HCT116 (cell line): Measurements from ENCODE around the gene PIGM. TPM values are rescaled to one million over a fixed set of nuclear protein-coding genes. Genes with fewer than 3 reads are reported as not detected.

Experiments used
- ATAC-seq: fragments of 200-7000 bp; cut with Tn5 transposase; 2 replicates; pipeline ENCODE4 v1.9.1; 2020; ENCODE audit warnings: mild to moderate bottlenecking, moderate library complexity
- BruUV-seq: library from RNA; stranded (reverse); fragments of 400-500 nt; replicated peaks from 2 replicates; lab custom pipeline; 2021; lab: Mats Ljungman, UMichigan
- CTCF ChIA-PET: fragments of 300-600 bp; sonication (Branson Sonifier 250); formaldehyde crosslinking; loops from one replicate; lab custom pipeline; 2021; ENCODE audit warnings: antibody characterized with exemption; lab: Charles Lee
- POLR2A ChIA-PET: fragments of 300-600, 350-600 bp; sonication (Branson Sonifier 250); formaldehyde crosslinking; loops from one replicate; lab custom pipeline; 2021; ENCODE audit warnings: antibody characterized with exemption; lab: Charles Lee
- RAD21 ChIA-PET, 2 experiments: fragments of 300-600 bp; sonication (Branson Sonifier 250); formaldehyde crosslinking; loops; one replicate each; lab custom pipeline; 2023; ENCODE audit warnings: low total read pairs in 2 of 2; ENCODE audit not compliant: uncharacterized antibody in 2 of 2, unreplicated experiment in 2 of 2, low non-redundant PET in 1 of 2; lab: Charles Lee
- DNase-seq: peaks from one replicate; pipeline ENCODE4 v3.0.0-alpha.2; 2010; ENCODE audit warnings: low read depth, low spot score
- H2AFZ ChIP-seq: fragments of 200-600 bp; shearing (Covaris generic), sonication (generic); 2 replicates; pipeline ENCODE4 v1.6.1; 2017; ENCODE audit warnings: low read depth, mixed run types, mixed read lengths, antibody characterized with exemption, low read length; ENCODE audit not compliant: poor library complexity, severe bottlenecking
- H3K27ac ChIP-seq: 2 replicates; pipeline ENCODE4 v1.5.1; 2012; ENCODE audit warnings: low read depth, low read length
- H3K27me3 ChIP-seq: fragments of 200-600 bp; sonication (generic); 2 replicates; pipeline ENCODE4 v1.6.1; 2016; ENCODE audit warnings: mixed run types, low read length, mixed read lengths; ENCODE audit not compliant: insufficient read depth
- H3K36me3 ChIP-seq, 2 experiments: fragments of 200-500 bp in 1 of 2; fragments of 200-600 bp in 1 of 2; sonication (Bioruptor generic) in 1 of 2; sonication (generic) in 1 of 2; 2 replicates each; pipeline versions ENCODE4 v1.5.1 to v1.6.1; 2014 to 2016; ENCODE audit warnings: low read length in 2 of 2, inconsistent platforms in 1 of 2, mixed read lengths in 1 of 2, mixed run types in 1 of 2; ENCODE audit not compliant: insufficient read depth in 2 of 2, control insufficient read depth in 1 of 2
- H3K4me1 ChIP-seq, 2 experiments: fragments of 200-600 bp in 1 of 2; sonication (generic) in 1 of 2; 2 replicates each; pipeline versions ENCODE4 v1.5.1 to v1.6.1; 2012 to 2017; ENCODE audit warnings: low read length in 2 of 2, inconsistent platforms in 1 of 2, mild to moderate bottlenecking in 1 of 2, mixed read lengths in 1 of 2, mixed run types in 1 of 2, moderate library complexity in 1 of 2; ENCODE audit not compliant: insufficient read depth in 2 of 2, control insufficient read depth in 1 of 2
- H3K4me2 ChIP-seq: fragments of 200-600 bp; sonication (generic); 2 replicates; pipeline ENCODE4 v1.6.1; 2017; ENCODE audit warnings: mixed run types, low read length, mixed read lengths
- H3K4me3 ChIP-seq, 2 experiments: fragments of 200-600 bp in 1 of 2; sonication (generic) in 1 of 2; replicated peaks in 1 of 2; 2 replicates each; pipeline ENCODE4 v1.5.1; 2011 to 2016; ENCODE audit warnings: low read length in 2 of 2, control low read depth in 1 of 2, low read depth in 1 of 2, mild to moderate bottlenecking in 1 of 2, mixed read lengths in 1 of 2, mixed run types in 1 of 2
- H3K79me2 ChIP-seq: fragments of 200-600 bp; sonication (generic); 2 replicates; pipeline ENCODE4 v1.6.1; 2017; ENCODE audit warnings: mild to moderate bottlenecking, mixed run types, low read length, moderate library complexity, mixed read lengths; ENCODE audit not compliant: insufficient read depth
- H3K9ac ChIP-seq: fragments of 200-600 bp; sonication (generic); 2 replicates; pipeline ENCODE4 v1.6.1; 2016; ENCODE audit warnings: low read length, mixed read lengths
- H3K9me2 ChIP-seq: fragments of 200-600 bp; sonication (generic), shearing (Covaris generic); 2 replicates; pipeline ENCODE4 v1.6.1; 2017; ENCODE audit warnings: mixed run types, mild to moderate bottlenecking, moderate library complexity; ENCODE audit not compliant: insufficient read depth
- H3K9me3 ChIP-seq, 2 experiments: fragments of 200-500 bp in 1 of 2; fragments of 200-600 bp in 1 of 2; sonication (Bioruptor generic) in 1 of 2; sonication (generic) in 1 of 2; 2 replicates each; pipeline ENCODE4 v1.6.1; 2014 to 2017; ENCODE audit warnings: low read length in 2 of 2, mixed read lengths in 2 of 2, inconsistent platforms in 1 of 2, low read depth in 1 of 2, mild to moderate bottlenecking in 1 of 2, mixed run types in 1 of 2, moderate library complexity in 1 of 2; ENCODE audit not compliant: control insufficient read depth in 1 of 2, insufficient read depth in 1 of 2
- H4K20me1 ChIP-seq: fragments of 200-600 bp; sonication (generic), shearing (Covaris generic); 2 replicates; pipeline ENCODE4 v1.6.1; 2017; ENCODE audit warnings: mixed run types, mild to moderate bottlenecking, moderate library complexity; ENCODE audit not compliant: insufficient read depth
- CBX3 ChIP-seq: IDR thresholded peaks from 2 replicates; pipeline ENCODE4 v1.6.1; 2012; ENCODE audit warnings: low read depth
- CEBPB ChIP-seq: IDR thresholded peaks from 2 replicates; pipeline ENCODE4 v1.6.1; 2012; ENCODE audit warnings: low read depth
- ELF1 ChIP-seq: IDR thresholded peaks from 2 replicates; pipeline ENCODE4 v1.6.1; 2012; ENCODE audit warnings: low read depth, borderline replicate concordance
- EZH2 ChIP-seq: fragments of 200-600 bp; sonication (generic); IDR thresholded peaks from 2 replicates; pipeline ENCODE4 v1.6.1; 2017; ENCODE audit warnings: antibody characterized with exemption, mixed run types
- FOSL1 ChIP-seq: IDR thresholded peaks from 2 replicates; pipeline ENCODE4 v1.6.1; 2012; ENCODE audit warnings: low read depth
- JUND ChIP-seq: IDR thresholded peaks from 2 replicates; pipeline ENCODE4 v1.6.1; 2012
- SP1 ChIP-seq: IDR thresholded peaks from 2 replicates; pipeline ENCODE4 v1.6.1; 2012; ENCODE audit warnings: low read depth
- SRF ChIP-seq: IDR thresholded peaks from 2 replicates; pipeline ENCODE4 v1.6.1; 2012; ENCODE audit warnings: low read depth
- ZFX ChIP-seq: fragments of 450-650 bp; IDR thresholded peaks from 2 replicates; pipeline ENCODE4 v1.6.1; 2017
- intact Hi-C: fragments of 100-400 bp; cut with micrococcal nuclease; formaldehyde crosslinking; loops from 2 replicates; pipeline ENCODE4 v1.10.0; 2022
- total RNA-seq: library from RNA; stranded (reverse); gene quantifications from one replicate; pipeline ENCODE4 v1.2.1, GENCODE V29; 2021; ENCODE audit not compliant: unreplicated experiment
- TF ChIP-seq, protein P1 (sequence below): IDR thresholded peaks from 2 replicates; pipeline ENCODE4 v1.6.1; 2012
- TF ChIP-seq, protein P2 (sequence below), 3 experiments: fragments of 200-600 bp in 1 of 3; sonication (generic) in 1 of 3; IDR thresholded peaks in 2 of 3; conservative IDR thresholded peaks in 1 of 3; 2 replicates each; pipeline ENCODE4 v1.5.1; 2012 to 2017; ENCODE audit warnings: low read depth in 2 of 3, low read length in 2 of 3, antibody characterized with exemption in 1 of 3, borderline replicate concordance in 1 of 3, control low read depth in 1 of 3, mild to moderate bottlenecking in 1 of 3, mixed read lengths in 1 of 3, mixed run types in 1 of 3, moderate library complexity in 1 of 3; ENCODE audit not compliant: insufficient read depth in 1 of 3

PIGM gene
- total RNA-seq, 1 experiment from 2014 or later, result 4.1 TPM

DNA sequence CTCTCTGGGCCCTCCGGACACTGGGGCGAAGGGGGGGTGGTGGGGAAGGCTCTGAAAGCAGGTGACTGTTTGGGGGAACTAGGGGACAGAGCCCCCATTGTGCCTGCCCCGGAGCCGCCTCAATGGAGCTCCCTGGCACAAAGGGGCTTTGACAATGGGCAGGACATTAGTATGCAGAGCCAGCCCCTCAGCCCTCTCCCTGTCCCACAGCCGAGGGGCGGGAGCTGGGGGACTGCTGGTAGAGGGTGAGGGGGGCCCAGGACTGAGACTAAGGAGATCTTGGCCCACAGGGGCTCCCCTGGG is 30.4 kb upstream of the PIGM start:
- H3K27ac ChIP-seq, result no peak overlapping the region
- no TSS peak for BruUV-seq
- no peaks in the 10 kb centered on the region for H3K27me3 ChIP-seq
- no peak overlapping the region for H2AFZ ChIP-seq
- no peaks in the 10 kb centered on the region for H3K36me3 ChIP-seq
- no peaks in the 10 kb centered on the region for H3K9me3 ChIP-seq
- POLR2A ChIA-PET, result no interaction called here
- no peak overlapping the region for H3K9ac ChIP-seq
- intact Hi-C loops, result no loop called here
- TF ChIP-seq, protein P1, sequence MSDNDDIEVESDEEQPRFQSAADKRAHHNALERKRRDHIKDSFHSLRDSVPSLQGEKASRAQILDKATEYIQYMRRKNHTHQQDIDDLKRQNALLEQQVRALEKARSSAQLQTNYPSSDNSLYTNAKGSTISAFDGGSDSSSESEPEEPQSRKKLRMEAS, result no peak
- no peak for TF ChIP-seq CBX3
- TF ChIP-seq FOSL1, result no peak
- TF ChIP-seq, protein P2, sequence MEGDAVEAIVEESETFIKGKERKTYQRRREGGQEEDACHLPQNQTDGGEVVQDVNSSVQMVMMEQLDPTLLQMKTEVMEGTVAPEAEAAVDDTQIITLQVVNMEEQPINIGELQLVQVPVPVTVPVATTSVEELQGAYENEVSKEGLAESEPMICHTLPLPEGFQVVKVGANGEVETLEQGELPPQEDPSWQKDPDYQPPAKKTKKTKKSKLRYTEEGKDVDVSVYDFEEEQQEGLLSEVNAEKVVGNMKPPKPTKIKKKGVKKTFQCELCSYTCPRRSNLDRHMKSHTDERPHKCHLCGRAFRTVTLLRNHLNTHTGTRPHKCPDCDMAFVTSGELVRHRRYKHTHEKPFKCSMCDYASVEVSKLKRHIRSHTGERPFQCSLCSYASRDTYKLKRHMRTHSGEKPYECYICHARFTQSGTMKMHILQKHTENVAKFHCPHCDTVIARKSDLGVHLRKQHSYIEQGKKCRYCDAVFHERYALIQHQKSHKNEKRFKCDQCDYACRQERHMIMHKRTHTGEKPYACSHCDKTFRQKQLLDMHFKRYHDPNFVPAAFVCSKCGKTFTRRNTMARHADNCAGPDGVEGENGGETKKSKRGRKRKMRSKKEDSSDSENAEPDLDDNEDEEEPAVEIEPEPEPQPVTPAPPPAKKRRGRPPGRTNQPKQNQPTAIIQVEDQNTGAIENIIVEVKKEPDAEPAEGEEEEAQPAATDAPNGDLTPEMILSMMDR (IDR thresholded peaks at IDR 0.05 in 2 of 3, conservative IDR thresholded peaks at IDR 0.05 in 1 of 3; ENCODE audit: borderline replicate concordance in 1 of 3, insufficient read depth in 1 of 3, low read depth in 2 of 3, low read length in 2 of 3), result no peak
- TF ChIP-seq SP1, result no peak
- no peak for TF ChIP-seq EZH2
- TF ChIP-seq CEBPB, result no peak
- TF ChIP-seq JUND, result no peak
- no peak for TF ChIP-seq ELF1
- TF ChIP-seq ZFX, result no peak
- TF ChIP-seq SRF, result no peak
- TF ChIP-seq, all 23 proteins: peak for 0
- Histone ChIP-seq H3K4me2 (no peak overlapping the region), H3K4me1 (peaks cover 0 to 5% of the 10 kb centered on the region in 2 experiments; a peak in 2 of 4 replicates), H3K4me3 (no peak overlapping the region), H3K79me2 (no peaks in the 10 kb centered on the region), H3K9me2 (no peaks in the 10 kb centered on the region), H4K20me1 (no peaks in the 10 kb centered on the region)
- RAD21 ChIA-PET, result no interaction called here
- DNase-seq (no peak), ATAC-seq (no peak)
- CTCF ChIA-PET, result interaction anchor here (1.9 to 2.2 kb wide), 2 partner anchors 16 kb away, joined by 7 to 10 read pairs; no protein-coding TSS in a partner anchor
